Measurements from ENCODE around the gene LPCAT1.
A peak's percentile ranks its signal among the peaks of the same experiment; 100 is the strongest.
"Not testable (repeated sequence)": the region's sequence is repeated elsewhere in the genome, so short reads cannot be mapped to it uniquely, and the experiment has no call there.

LPCAT1 gene

DNA sequence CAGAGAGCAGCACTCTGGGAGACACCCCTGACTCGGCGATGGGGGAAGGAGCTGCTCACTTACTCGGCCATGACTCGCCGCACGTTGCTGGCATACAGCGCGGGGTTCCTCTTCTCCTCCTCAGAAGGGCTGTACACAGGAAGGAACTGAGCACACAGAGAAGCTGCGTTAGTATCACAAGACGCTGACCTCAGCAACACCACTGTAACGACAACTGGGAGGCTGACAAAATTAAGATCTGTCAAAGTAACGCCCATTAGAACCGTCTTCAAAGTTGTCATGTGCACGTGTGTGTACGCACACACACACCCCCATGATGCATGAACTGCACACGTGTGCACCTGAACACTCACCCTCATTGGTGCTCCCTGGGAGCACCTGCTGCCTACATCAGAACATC, 46.4 kb downstream of the LPCAT1 start:
- no peak for DNase-seq

GRCh38 chr5:1476967-1477310, 46.8 kb downstream of the LPCAT1 start:
- DNase-seq: no peak

- DNase-seq: no peak
These were observed 47.4 kb downstream of the LPCAT1 start for GRCh38 chr5:1476181-1476966.

GRCh38 chr5:1475544-1475900, 48.2 kb downstream of the LPCAT1 start:
- DNase-seq: not testable (repeated sequence)

GRCh38 chr5:1474866-1475543, 48.8 kb downstream of the LPCAT1 start:
- DNase-seq: no peak

GRCh38 chr5:1474183-1474839, 49.4 kb downstream of the LPCAT1 start:
- DNase-seq: no peak

- DNase-seq: no peak
These were observed 50.0 kb downstream of the LPCAT1 start for GRCh38 chr5:1473746-1474145.

GRCh38 chr5:1472964-1473628, 50.7 kb downstream of the LPCAT1 start:
- DNase-seq: no peak

- DNase-seq: no peak
These were observed 51.5 kb downstream of the LPCAT1 start for GRCh38 chr5:1471997-1472963.

GRCh38 chr5:1471240-1471853, 52.4 kb downstream of the LPCAT1 start:
- no peak for DNase-seq

- DNase-seq: no peak
These were observed 53.0 kb downstream of the LPCAT1 start for GRCh38 chr5:1470762-1471211.

DNA sequence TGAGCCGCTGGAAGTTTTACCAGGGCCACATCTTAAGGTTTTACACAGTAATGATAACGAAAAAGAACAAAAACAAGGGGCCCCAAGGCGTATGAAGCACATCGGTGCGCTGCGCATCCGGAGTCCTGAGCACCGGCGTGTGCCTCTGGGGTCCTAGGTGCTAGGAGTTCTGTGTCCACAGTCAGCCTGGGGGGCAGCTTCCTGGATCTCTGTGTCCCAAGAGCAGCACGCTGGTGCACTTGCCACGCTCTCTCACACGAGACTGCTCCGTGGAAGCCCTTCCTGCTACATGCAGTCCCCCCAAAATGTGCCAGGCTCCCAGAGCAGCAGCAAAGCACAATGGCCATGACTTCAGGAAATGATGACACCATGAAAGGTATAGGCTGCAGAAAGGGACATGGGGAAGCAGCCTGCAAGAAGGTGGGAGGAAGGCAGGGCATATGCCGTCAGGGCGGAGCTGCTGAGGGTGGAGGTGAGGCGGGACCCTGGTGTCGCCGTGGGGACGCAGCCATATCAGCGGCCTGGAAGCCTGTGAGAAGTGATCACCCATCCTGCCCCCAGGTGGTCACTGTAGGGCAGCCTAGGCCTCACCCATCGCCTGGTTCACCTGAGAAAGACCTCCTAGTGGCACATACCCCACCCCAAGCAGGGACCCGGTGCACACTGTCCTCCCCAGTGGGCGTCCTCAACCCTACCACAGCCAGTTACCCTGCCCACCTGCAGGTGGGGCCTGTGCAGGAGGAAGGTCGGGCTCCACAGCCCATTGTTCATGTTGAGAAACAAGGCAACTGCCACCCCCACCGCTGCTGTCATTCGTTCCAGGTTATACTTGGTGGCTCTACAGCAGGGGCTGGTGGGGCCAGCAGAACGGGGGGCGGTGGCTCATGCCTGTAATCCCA, 54.9 kb downstream of the LPCAT1 start:
- no peak for DNase-seq

GRCh38 chr5:1468247-1468612, 55.5 kb downstream of the LPCAT1 start:
- peak; percentile 22 to 32 for DNase-seq

GRCh38 chr5:1467341-1468246, 56.2 kb downstream of the LPCAT1 start:
- DNase-seq: no peak

- DNase-seq: no peak
These were observed 57.0 kb downstream of the LPCAT1 start for GRCh38 chr5:1466631-1467265.

- no peak for DNase-seq
These were observed 57.7 kb downstream of the LPCAT1 start for GRCh38 chr5:1465966-1466471.

GRCh38 chr5:1465117-1465516, 58.6 kb downstream of the LPCAT1 start:
- DNase-seq: no peak

DNA sequence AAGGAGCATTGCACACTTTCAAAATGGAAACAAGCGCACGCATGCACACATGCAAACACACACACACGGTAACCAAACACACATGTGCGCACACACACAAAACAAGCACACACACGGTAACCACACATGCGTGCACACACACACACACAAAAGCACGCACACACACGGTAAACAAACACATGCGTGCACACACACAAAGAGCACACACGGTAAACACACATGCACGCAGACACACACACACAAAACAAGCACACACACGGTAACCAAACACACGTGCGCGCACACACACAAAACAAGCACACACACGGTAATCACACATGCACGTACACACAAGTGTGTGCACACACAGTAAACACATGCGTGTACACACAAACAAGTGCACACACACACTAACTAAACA, 59.2 kb downstream of the LPCAT1 start:
- DNase-seq: no peak

- no peak for DNase-seq
These were observed 59.7 kb downstream of the LPCAT1 start for GRCh38 chr5:1464096-1464446.
